HepG2 (cell line): ENCODE data around the gene MAP2K7. TPM values are rescaled to one million over a fixed set of nuclear protein-coding genes. Genes with fewer than 3 reads are reported as not detected.
A peak's percentile ranks its signal among the peaks of the same experiment; 100 is the strongest.

Experiments used
- ATF7-NPFF ChIP-seq: sonication (generic); formaldehyde crosslinking; IDR thresholded peaks from 2 replicates; pipeline ENCODE4 v1.8.1; 2023; ENCODE audit warnings: mild to moderate bottlenecking, low read depth, missing genetic modification reagents, moderate library complexity
- HMG20B ChIP-seq: conservative IDR thresholded peaks from 2 replicates; pipeline ENCODE4 v1.6.1; 2016; ENCODE audit warnings: missing genetic modification reagents, missing compliant biosample characterization
- HNRNPK ChIP-seq: fragments of 200-400 bp; formaldehyde crosslinking; IDR thresholded peaks from 2 replicates; pipeline ENCODE4 v1.6.1; 2018; ENCODE audit warnings: low read length, low read depth, moderate library complexity, mild to moderate bottlenecking; ENCODE audit not compliant: poor library complexity, severe bottlenecking
- NBN ChIP-seq: fragments of 450-650 bp; conservative IDR thresholded peaks from 2 replicates; pipeline ENCODE4 v1.6.1; 2017
- PBX2 ChIP-seq: IDR thresholded peaks from 2 replicates; pipeline ENCODE4 v1.6.1; 2016; ENCODE audit warnings: control low read depth
- REL ChIP-seq: sonication (generic); formaldehyde crosslinking; conservative IDR thresholded peaks from 2 replicates; pipeline ENCODE4 v1.8.0; 2022; ENCODE audit warnings: mild to moderate bottlenecking, missing genetic modification reagents, moderate library complexity
- RERE ChIP-seq: IDR thresholded peaks from 2 replicates; pipeline ENCODE4 v1.6.1; 2016; ENCODE audit warnings: low read depth, missing genetic modification reagents, missing compliant biosample characterization
- ZFP37 ChIP-seq: sonication (generic); formaldehyde crosslinking; IDR thresholded peaks from 2 replicates; pipeline ENCODE4 v1.4.0; 2020; ENCODE audit warnings: missing genetic modification reagents, borderline replicate concordance
- ZNF121 ChIP-seq: sonication (generic); formaldehyde crosslinking; IDR thresholded peaks from 2 replicates; pipeline ENCODE4 v1.5.0; 2020; ENCODE audit warnings: mild to moderate bottlenecking, missing genetic modification reagents
- ZNF160 ChIP-seq: sonication (generic); formaldehyde crosslinking; IDR thresholded peaks from 2 replicates; pipeline ENCODE4 v1.8.0; 2022; ENCODE audit warnings: mild to moderate bottlenecking, inconsistent platforms, missing genetic modification reagents
- ZNF446 ChIP-seq: sonication (generic); formaldehyde crosslinking; IDR thresholded peaks from 2 replicates; pipeline ENCODE4 v1.5.0; 2020; ENCODE audit warnings: mild to moderate bottlenecking, missing genetic modification reagents
- ZNF503 ChIP-seq: sonication (generic); formaldehyde crosslinking; IDR thresholded peaks from 2 replicates; pipeline ENCODE4 v1.4.0; 2020; ENCODE audit warnings: missing genetic modification reagents
- ZNF749 ChIP-seq: sonication (generic); formaldehyde crosslinking; IDR thresholded peaks from 2 replicates; pipeline ENCODE4 v1.8.0; 2022; ENCODE audit warnings: mild to moderate bottlenecking, missing genetic modification reagents, moderate library complexity, borderline replicate concordance
- ZUFSP ChIP-seq: sonication (generic); formaldehyde crosslinking; IDR thresholded peaks from 2 replicates; pipeline ENCODE4 v1.9.0; 2021; ENCODE audit warnings: missing genetic modification reagents, mild to moderate bottlenecking, borderline replicate concordance
- polyA plus RNA-seq, 8 experiments: library from polyadenylated mRNA; depleted of rRNA in 3 of 8; stranded (reverse) in 7 of 8; unstranded in 1 of 8; fragments of >200 nt; fragmentation: Illumina TruSeq in 4 of 8; extraction: Trizol in 4 of 8; gene quantifications; 2 replicates each; pipeline versions ENCODE4 v1.2.1 to v1.2.3, GENCODE V29; 2011 to 2016; ENCODE audit warnings: low read depth in 4 of 8, missing spikeins in 1 of 8, mixed read lengths in 1 of 8; ENCODE audit not compliant: insufficient read depth in 1 of 8
- total RNA-seq, 5 experiments: library from RNA; depleted of rRNA; stranded (reverse); fragments of >200 nt; fragmentation: Illumina TruSeq; extraction: Trizol; gene quantifications; 2 replicates each; pipeline ENCODE4 v1.2.3, GENCODE V29; 2016; ENCODE audit warnings: low read depth in 1 of 5

Gene MAP2K7
- total and polyA plus RNA-seq, 2 of the 13 experiments (the other 11 are each of a cell fraction or from before 2014, with no cell fraction given) = 9.0 to 10.8 TPM

GRCh38 chr19:7916103-7916954 is 12.7 kb downstream of the MAP2K7 start (continued):
- TF ChIP-seq PBX2 (CRISPR knock-in tag) (no peak), ZNF749 (0 out of 2 replicates have a peak, but pooled peaks have one; percentile 28), REL (CRISPR knock-in tag) (0 out of 2 replicates have a peak, but pooled peaks have one; percentile 66), HNRNPK (no peak), NBN (no peak), RERE (CRISPR knock-in tag) (no peak), ZNF160 (CRISPR knock-in tag) (no peak), ZNF121 (CRISPR knock-in tag) (no peak), ZNF503 (no peak), ZFP37 (no peak), HMG20B (no peak), ZUFSP (CRISPR knock-in tag) (no peak), ATF7-NPFF (CRISPR knock-in tag) (peak; percentile 83; the same call in 1 of the 2 replicates), ZNF446 (CRISPR knock-in tag) (0 out of 2 replicates have a peak, but pooled peaks have one; percentile 50)
